Osteoblast (primary cell): ENCODE results near the gene RSPH9. TPM values are rescaled to one million over a fixed set of nuclear protein-coding genes. Genes with fewer than 3 reads are reported as not detected.
"Not testable (repeated sequence)": the region's sequence is repeated elsewhere in the genome, so short reads cannot be mapped to it uniquely, and the experiment has no call there.

ENCODE experiments used
- DNase-seq: peaks from one replicate; pipeline ENCODE4 v3.0.0; 2011; ENCODE audit warnings: low spot score, mixed read lengths; ENCODE audit not compliant: insufficient read length; ENCODE audit errors: missing footprints
- H2AFZ ChIP-seq: 2 replicates; pipeline ENCODE4 v1.6.0; 2011; ENCODE audit warnings: mild to moderate bottlenecking, low read length
- H3K27ac ChIP-seq: 2 replicates; pipeline ENCODE4 v1.5.1; 2011; ENCODE audit warnings: mild to moderate bottlenecking, low read depth, low read length, moderate library complexity
- H3K27me3 ChIP-seq: 2 replicates; pipeline ENCODE4 v1.6.0; 2012; ENCODE audit warnings: mild to moderate bottlenecking, control low read depth, inconsistent platforms, low read length, moderate library complexity; ENCODE audit not compliant: insufficient read depth
- H3K36me3 ChIP-seq: 2 replicates; pipeline ENCODE4 v1.5.1; 2011; ENCODE audit warnings: mild to moderate bottlenecking, low read length, control low read depth, moderate library complexity; ENCODE audit not compliant: insufficient read depth
- H3K4me1 ChIP-seq: 2 replicates; pipeline ENCODE4 v1.5.1; 2011; ENCODE audit warnings: mild to moderate bottlenecking, low read length, control low read depth, moderate library complexity; ENCODE audit not compliant: insufficient read depth
- H3K4me2 ChIP-seq: 2 replicates; pipeline ENCODE4 v1.6.0; 2011; ENCODE audit warnings: mild to moderate bottlenecking, low read length; ENCODE audit not compliant: insufficient read depth
- H3K4me3 ChIP-seq: fragments of 200-600 bp; sonication (generic); 3 replicates; pipeline ENCODE4 v1.5.1; 2012; ENCODE audit warnings: mild to moderate bottlenecking, low read length, inconsistent platforms; ENCODE audit not compliant: insufficient read depth
- H3K79me2 ChIP-seq: 2 replicates; pipeline ENCODE4 v1.6.0; 2012; ENCODE audit warnings: mild to moderate bottlenecking, low read length, control low read depth, inconsistent platforms; ENCODE audit not compliant: insufficient read depth
- H3K9me3 ChIP-seq: 2 replicates; pipeline ENCODE4 v1.5.1; 2011; ENCODE audit warnings: low read depth, low read length, control low read depth
- H4K20me1 ChIP-seq: 2 replicates; pipeline ENCODE4 v1.6.0; 2012; ENCODE audit warnings: mild to moderate bottlenecking, low read length, control low read depth; ENCODE audit not compliant: insufficient read depth
- total RNA-seq: library from RNA; depleted of rRNA; stranded (reverse); fragments of >200 nt; gene quantifications from 2 replicates; pipeline ENCODE4 v1.2.3, GENCODE V29; 2012
- TF ChIP-seq, protein P1 (sequence below): IDR thresholded peaks from 2 replicates; pipeline ENCODE4 v1.5.1; 2011; ENCODE audit warnings: mild to moderate bottlenecking, low read depth, low read length, moderate library complexity; ENCODE audit errors: extremely low read depth

RSPH9 gene
- total RNA-seq, 1 donor, result 0.36 TPM

DNA sequence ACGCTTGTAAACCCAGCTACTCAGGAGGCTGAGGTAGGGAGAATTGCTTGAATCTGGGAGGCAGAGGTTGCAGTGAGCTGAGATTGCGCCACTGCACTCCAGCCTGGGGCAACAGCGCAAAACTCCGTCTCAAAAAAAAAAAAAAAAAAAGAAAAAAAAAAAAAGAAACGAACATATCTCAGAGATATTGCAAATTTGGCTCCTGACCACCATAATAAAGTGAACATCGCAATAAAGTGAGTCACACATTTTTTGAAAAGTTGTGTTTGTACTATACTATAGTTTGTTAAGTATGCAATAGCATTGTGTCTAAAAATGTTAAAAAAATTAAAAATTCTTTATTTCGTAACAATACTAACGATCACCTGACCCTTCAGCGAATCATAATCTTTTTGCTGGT lies 13.3 kb downstream of the RSPH9 start:
- DNase-seq, result no peak
- no peaks in the 10 kb centered on the region for H3K79me2 ChIP-seq
- H3K36me3 ChIP-seq, result no peaks in the 10 kb centered on the region

DNA sequence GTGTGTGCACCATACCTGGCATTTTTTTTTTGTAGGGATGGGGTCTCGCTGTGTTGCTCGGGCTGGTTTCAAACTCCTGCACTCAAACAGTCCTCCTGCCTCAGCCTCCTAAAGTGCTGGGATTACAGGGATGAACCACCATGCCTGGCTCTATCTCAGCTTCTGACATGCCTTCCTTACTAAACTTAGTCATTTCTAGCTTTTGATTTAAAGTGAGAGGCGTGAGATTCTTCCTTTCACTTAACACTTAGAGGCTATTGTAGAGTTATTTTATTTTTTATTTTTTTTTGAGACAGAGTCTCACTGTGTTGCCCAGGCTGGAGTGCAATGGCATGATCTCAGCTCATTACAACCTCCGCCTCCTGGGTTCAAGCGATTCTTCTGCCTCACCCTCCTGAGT lies 18.1 kb downstream of the RSPH9 start:
- not testable (repeated sequence) for H3K36me3 ChIP-seq, H2AFZ ChIP-seq, H3K9me3 ChIP-seq, DNase-seq, H3K4me3 ChIP-seq, H3K4me2 ChIP-seq, H3K79me2 ChIP-seq, H4K20me1 ChIP-seq, H3K27me3 ChIP-seq, H3K27ac ChIP-seq
- peaks cover 11% of the 10 kb centered on the region for H3K4me1 ChIP-seq

More for the DNA sequence above, 13.3 kb downstream of the RSPH9 start:
- no peaks in the 10 kb centered on the region for H3K9me3 ChIP-seq
- no peak overlapping the region for H3K4me3 ChIP-seq
- no peak overlapping the region for H3K27ac ChIP-seq
- H4K20me1 ChIP-seq, result no peaks in the 10 kb centered on the region
- no peak overlapping the region for H2AFZ ChIP-seq
- H3K27me3 ChIP-seq, result no peaks in the 10 kb centered on the region
- no peak overlapping the region for H3K4me2 ChIP-seq
- no peaks in the 10 kb centered on the region for H3K4me1 ChIP-seq
- TF ChIP-seq, protein P1, sequence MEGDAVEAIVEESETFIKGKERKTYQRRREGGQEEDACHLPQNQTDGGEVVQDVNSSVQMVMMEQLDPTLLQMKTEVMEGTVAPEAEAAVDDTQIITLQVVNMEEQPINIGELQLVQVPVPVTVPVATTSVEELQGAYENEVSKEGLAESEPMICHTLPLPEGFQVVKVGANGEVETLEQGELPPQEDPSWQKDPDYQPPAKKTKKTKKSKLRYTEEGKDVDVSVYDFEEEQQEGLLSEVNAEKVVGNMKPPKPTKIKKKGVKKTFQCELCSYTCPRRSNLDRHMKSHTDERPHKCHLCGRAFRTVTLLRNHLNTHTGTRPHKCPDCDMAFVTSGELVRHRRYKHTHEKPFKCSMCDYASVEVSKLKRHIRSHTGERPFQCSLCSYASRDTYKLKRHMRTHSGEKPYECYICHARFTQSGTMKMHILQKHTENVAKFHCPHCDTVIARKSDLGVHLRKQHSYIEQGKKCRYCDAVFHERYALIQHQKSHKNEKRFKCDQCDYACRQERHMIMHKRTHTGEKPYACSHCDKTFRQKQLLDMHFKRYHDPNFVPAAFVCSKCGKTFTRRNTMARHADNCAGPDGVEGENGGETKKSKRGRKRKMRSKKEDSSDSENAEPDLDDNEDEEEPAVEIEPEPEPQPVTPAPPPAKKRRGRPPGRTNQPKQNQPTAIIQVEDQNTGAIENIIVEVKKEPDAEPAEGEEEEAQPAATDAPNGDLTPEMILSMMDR, result no peak

DNA sequence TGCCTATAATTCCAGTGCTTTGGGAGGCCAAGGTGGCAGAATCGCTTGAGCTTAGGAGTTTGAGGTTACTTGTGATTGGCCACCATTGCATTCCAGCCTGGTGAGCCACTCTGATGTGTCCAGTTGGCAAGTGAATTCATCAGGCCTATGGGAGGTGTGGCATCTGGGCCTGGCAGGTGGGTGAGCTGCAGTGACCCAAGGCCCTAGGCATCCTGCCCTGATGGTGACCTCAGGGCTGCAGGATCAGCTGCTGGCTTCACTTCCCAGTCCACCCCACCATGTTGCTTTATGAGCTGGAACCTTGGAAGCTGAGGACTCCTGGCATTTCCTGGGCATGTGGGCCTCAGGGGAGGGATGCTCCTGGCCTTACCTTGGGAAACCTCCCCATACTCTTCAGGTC lies 20.5 kb downstream of the RSPH9 start:
- Histone ChIP-seq H3K9me3 (no peaks in the 10 kb centered on the region), H3K4me3 (no peak overlapping the region), H3K36me3 (no peaks in the 10 kb centered on the region), H3K27me3 (no peaks in the 10 kb centered on the region), H4K20me1 (no peaks in the 10 kb centered on the region), H3K79me2 (no peaks in the 10 kb centered on the region), H3K27ac (no peak overlapping the region), H3K4me1 (peaks cover 34% of the 10 kb centered on the region), H2AFZ (no peak overlapping the region), H3K4me2 (no peak overlapping the region)
- TF ChIP-seq, protein P1, result no peak
- DNase-seq, result peak; percentile 78

DNA sequence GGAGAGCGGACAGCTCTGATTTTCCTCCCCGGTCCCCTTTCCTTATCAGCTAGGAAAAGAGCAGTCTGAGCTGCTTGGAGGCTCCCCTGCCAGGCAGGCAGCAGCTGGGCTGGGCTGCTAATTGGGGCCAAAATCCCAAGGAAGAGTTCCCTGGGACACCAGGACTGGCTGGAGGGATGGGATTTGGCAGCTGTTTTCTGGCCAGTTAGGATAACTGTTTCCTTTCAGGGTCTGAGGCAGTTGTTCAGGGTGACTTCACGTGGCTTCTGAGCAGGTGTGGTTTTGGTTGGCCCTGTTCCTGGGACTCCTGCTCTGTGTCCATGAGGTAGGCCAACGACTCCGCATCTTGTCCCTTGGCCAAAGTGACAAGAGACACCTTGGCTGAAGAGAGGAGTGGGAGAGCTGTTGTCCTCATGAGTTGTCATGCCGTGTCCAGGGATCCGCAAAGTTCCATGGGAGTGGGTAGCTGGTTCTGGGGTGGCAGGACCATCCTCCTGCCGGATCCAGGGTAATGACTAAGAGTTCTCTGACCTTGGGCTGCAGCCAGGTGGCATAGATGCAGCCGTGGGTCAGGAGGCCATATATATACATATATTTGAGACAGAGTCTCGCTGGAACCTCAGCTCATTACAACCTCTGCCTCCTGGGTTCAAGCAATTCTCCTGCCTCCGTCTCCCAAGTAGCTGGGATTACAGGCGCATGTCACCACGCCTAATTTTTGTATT lies 21.5 kb downstream of the RSPH9 start:
- DNase-seq, result no peak

More for the DNA sequence above, 21.5 kb downstream of the RSPH9 start:
- H3K4me2 ChIP-seq, result no peak overlapping the region
- no peak overlapping the region for H2AFZ ChIP-seq
- H3K27ac ChIP-seq, result no peak overlapping the region
- H3K4me1 ChIP-seq, result peaks cover 37% of the 10 kb centered on the region
- H3K27me3 ChIP-seq, result no peaks in the 10 kb centered on the region
- TF ChIP-seq, protein P1, result no peak
- peaks cover 8% of the 10 kb centered on the region for H3K36me3 ChIP-seq
- no peaks in the 10 kb centered on the region for H3K79me2 ChIP-seq
- no peaks in the 10 kb centered on the region for H4K20me1 ChIP-seq
- no peak overlapping the region for H3K4me3 ChIP-seq
- no peaks in the 10 kb centered on the region for H3K9me3 ChIP-seq
